ENCODE measurements around the gene PRKCG.

The PRKCG gene

DNA sequence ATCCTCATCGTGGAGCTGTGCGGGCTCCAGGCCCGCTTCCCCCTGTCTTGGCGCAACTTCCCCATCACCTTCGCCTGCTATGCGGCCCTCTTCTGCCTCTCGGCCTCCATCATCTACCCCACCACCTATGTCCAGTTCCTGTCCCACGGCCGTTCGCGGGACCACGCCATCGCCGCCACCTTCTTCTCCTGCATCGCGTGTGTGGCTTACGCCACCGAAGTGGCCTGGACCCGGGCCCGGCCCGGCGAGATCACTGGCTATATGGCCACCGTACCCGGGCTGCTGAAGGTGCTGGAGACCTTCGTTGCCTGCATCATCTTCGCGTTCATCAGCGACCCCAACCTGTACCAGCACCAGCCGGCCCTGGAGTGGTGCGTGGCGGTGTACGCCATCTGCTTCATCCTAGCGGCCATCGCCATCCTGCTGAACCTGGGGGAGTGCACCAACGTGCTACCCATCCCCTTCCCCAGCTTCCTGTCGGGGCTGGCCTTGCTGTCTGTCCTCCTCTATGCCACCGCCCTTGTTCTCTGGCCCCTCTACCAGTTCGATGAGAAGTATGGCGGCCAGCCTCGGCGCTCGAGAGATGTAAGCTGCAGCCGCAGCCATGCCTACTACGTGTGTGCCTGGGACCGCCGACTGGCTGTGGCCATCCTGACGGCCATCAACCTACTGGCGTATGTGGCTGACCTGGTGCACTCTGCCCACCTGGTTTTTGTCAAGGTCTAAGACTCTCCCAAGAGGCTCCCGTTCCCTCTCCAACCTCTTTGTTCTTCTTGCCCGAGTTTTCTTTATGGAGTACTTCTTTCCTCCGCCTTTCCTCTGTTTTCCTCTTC lies 8.0 kb upstream of the PRKCG start:
- DNase-seq = no peak

DNA sequence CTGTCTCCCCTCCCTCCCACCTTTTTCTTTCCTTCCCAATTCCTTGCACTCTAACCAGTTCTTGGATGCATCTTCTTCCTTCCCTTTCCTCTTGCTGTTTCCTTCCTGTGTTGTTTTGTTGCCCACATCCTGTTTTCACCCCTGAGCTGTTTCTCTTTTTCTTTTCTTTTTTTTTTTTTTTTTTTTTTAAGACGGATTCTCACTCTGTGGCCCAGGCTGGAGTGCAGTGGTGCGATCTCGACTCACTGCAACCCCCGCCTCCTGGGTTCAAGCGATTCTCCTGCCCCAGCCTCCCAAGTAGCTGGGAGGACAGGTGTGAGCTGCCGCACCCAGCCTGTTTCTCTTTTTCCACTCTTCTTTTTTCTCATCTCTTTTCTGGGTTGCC lies 7.4 kb upstream of the PRKCG start:
- DNase-seq = no peak

DNA sequence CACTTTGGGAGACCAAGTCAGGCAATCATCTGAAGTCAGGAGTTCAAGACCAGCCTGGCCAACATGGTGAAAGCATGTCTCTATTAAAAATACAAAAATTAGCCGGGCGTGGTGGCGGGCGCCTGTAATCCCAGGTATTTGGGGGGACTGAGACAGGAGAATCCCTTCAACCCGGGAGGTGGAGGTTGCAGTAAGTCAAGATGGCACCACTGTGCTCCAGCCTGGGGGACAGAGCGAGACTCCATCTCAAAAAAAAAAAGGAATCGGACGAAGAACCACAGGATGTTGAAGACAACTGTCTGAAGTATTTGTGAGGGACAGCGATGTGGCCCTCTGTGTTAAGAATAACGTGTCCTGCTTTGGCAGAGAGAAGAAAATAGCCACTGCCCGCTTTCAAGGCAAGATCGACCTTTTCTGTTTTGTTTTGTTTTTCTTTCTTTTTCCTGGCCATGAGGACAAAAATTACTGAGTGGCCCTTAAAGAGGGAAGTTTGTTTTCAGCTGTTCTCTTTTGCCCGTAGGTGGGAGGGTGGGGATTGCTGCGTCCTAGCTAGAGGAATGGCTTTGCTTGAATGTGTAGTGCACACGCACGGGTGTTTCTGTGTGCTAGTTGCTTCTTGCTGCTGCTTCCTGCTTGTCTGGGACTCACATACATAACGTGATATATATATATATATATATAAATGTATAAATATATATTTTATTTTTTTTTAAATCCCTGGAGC lies 6.2 kb upstream of the PRKCG start:
- no peak for DNase-seq

DNA sequence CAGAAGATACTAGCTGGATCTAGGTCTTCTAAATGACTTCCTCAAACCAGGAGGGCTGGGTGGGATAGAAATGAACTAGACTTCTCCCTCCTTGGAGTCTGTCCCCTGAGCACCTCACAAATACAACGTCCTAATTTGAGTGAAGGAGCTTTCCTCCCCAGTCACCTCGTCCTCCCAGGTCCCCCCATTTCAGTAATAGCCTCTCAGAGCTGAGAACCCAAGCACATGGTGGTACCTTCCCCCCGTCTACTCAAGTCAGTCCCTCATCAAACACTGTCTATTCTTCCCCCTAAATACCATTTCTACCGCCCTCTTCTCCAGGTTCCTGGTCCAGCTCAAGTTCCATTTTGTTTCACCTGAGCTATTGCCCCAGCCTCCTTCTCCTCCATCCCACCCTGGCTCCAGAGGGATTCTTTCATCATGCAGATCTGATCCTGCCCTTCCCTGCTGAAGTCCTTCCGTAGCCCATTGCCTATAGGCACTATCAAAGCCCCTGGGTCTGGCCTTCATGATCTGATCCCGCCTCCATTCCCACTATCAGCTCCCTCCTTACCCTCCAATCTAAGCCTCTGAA lies 5.3 kb upstream of the PRKCG start:
- DNase-seq = no peak

DNA sequence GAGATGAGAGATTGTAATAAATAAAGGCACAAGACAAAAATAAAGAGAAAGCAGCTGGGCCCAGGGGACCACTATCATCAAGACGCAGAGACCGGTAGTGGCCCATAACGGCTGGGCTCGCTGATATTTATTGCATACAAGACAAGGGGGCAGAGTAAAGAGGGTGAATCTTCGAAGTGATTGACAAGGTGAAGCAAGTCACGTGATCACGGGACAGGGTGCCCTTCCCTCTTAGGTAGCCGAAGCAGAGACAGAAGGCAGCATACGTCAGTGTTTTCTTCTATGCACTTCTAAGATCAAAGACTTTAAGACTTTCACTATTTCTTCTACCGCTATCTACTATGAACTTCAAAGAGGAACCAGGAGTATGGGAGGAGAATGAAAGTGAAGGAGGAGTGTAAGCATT lies 4.6 kb upstream of the PRKCG start:
- DNase-seq = no peak

DNA sequence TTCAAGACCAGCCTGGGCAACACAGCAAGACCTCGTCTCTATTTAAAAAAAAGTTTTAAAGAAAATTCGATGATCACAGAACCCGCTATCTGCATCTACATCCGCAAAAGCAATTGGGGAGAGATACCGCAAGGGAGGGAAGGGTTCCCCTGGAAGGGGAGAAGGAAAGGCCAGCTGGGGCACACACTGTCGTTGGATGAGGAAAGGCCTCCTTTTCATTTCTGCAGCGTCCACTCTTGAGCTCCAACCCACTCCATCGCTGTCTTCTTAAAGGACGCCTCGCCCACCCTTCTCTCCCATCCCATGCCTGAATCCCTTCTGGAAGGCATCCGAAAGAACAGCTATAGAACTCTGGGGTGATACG lies 3.2 kb upstream of the PRKCG start:
- no peak for DNase-seq

DNA sequence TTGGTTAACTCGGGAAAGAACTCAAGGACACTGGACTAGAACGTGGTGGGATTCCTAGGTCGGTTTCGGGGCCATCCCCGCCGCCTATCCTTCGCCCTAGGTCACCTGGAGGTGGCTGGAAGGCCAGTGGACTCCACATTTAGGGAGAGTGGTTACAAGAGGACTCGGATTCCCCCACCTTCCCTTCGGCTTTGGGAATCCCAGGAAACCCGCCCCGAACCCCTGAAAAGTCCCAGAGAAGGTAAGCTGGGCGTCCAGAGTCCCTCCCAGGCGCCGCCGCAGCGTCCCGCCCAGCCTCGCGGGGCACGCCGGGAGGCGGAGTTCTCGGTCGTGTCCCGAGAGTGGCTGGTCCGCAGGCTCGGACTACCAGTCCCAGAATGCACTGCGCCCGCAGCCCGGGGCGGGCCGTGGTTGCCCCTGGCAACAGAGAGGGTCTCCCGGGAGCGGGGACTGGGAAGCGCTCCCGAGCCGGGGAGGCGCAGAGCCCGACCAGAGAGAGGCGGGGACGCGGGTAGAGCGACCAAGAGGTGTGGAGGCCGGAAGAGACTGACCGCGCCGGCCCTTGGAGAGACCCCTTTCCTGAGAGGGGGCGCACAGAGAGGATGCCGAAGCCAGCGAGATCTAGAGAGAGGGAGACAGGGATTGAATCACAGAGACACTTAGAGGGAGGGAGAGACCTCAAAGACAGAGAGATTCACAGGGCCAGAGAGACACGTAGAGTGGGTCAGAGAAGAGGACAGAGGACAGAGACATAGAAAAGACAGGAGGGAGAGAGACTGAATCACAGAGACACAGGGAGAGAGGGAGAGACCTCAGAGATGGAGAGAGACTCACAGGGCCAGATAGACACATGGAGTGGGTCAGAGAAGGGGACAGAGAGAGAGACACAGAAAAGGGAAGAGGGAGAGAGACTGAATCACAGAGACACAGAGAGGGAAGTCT lies 2.6 kb upstream of the PRKCG start:
- DNase-seq = peak; percentile 73

DNA sequence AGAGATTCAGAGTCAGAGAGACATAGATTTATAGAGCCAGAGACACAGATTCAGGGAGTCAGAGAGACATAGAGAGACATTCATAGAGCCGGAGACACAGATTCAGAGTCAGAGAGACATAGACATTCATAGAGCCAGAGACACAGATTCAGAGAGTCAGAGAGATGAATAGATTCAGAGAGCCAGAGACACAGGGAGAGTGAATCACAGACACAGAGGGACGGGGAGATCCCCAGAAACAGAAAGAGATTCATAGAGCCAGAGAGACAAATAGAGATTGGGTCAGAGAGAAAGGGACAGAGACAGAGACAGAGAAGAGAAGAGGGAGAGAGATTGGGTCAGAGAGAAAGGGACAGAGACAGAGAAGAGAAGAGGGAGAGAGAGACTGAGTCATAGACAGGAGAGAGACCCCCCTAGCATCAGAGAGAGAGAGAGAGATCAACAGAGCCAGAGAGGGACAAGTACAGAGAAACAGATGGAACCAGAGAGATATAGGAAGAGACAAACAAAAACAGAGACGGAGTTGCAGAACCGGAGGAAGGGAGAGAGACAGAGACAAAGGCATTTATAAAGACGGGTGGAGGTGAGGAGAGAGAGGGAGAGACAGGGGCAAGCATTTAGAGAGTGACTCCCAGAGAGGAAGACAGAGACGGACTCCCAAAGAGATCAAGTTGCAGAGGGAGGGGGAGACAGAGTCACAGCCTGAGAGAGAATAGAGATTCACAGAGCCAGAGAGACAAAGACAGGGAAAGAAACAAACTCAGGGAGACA lies 1.1 kb upstream of the PRKCG start:
- no peak for DNase-seq

DNA sequence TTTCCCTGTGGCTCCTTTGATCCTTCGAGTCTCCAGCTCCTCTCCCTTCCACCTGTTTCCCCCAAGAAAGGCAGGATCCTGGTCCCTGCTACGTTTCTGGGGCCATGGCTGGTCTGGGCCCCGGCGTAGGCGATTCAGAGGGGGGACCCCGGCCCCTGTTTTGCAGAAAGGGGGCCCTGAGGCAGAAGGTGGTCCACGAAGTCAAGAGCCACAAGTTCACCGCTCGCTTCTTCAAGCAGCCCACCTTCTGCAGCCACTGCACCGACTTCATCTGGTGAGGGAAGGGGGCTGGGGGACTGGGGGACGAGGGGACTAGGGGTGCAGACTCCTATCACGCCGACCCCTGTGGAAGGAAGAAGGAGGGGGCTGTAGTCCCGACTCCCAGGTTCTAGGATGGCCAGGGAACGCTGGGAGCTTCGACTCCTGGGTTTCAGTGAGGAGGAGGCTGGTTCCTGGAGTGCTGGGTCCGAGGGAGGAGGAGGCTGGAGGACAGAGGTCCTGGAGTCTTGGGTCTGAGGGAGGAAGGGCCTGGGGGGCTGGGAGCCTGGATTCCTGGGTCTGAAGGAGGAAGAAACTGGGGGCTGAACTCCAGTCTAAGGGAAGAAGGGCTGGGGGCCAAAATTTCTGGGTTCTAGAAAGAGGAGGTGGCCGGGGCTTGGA lies 524 bp downstream of the PRKCG start:
- DNase-seq = no peak

DNA sequence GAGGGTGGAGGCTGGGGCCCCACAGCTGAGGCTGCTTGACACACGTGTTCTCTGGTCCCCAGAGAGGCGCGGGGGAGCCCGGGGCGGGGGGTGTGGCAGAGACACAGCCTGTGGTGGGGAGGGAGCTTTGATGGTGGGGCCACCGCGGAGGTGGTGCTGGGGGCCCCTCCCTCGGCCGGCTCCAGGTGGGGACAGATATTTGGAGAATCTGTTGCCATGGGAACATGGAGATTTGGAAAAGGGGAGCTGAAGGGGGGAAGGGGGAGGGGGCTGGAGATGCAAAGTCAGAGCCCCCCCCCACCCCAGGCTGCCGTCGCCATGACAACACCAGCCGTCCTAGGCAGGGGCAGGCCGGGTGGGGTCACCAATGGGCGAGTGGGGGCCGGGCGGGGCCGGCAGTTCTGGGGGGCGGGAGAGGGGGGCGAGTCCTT lies 1.2 kb downstream of the PRKCG start:
- no peak for DNase-seq

DNA sequence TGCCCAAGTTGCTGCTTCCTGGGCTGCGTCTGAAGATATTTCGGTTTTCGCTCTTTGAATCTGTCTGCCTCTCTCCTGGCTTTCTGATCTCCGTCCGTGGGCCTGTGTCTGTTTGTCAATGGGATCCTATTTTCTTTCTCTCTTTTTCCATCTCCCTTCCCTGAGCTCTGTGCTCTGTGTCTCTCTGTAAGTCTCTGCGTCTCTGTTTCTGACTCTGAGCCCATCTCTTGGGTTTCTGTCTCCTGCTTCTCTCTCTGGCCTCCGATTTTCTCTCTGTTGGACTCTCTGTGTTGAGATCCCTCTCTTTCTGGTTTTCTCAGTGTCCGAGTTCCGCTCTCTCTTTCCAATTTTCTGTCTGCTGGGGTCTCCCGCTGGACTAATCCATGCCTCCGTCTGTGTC lies 1.7 kb downstream of the PRKCG start:
- no peak for DNase-seq

DNA sequence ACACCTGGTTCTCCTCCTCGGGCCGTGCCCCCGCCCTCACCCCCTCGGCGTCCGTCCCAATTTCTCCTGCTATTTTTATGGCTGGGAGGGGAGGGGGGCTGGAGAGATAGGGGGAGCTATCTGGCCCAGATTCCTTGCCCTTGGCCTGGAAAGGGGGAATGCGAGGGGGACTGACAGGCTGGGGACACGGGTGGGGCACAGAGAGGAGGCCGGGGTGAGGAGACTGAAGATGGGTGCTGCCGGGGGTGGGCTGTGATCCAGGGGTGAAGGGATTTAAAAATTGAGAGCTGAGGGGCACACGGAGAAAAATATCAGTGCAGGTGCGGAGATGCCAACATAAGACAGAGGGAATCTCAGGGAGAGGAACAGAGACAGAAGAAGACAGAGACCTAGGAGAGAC lies 2.3 kb downstream of the PRKCG start:
- DNase-seq = no peak

DNA sequence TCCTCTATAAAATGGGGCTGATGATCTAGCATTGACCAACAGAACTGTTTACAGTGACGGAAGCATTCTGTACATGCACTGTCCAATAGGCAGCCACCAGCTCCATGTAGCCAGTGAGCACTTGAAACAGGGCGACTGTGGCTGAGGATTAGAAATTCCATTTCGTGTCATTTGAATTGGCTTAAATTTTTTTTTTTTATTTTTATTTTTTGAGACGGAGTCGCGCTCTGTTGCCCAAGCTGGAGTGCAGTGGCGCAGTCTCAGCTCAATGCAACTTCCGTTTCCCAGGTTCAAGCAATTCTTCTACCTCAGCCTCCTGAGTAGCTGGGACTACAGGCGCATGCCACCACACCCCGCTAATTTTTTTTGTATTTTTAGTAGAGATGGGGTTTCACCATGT lies 3.0 kb downstream of the PRKCG start:
- no peak for DNase-seq

DNA sequence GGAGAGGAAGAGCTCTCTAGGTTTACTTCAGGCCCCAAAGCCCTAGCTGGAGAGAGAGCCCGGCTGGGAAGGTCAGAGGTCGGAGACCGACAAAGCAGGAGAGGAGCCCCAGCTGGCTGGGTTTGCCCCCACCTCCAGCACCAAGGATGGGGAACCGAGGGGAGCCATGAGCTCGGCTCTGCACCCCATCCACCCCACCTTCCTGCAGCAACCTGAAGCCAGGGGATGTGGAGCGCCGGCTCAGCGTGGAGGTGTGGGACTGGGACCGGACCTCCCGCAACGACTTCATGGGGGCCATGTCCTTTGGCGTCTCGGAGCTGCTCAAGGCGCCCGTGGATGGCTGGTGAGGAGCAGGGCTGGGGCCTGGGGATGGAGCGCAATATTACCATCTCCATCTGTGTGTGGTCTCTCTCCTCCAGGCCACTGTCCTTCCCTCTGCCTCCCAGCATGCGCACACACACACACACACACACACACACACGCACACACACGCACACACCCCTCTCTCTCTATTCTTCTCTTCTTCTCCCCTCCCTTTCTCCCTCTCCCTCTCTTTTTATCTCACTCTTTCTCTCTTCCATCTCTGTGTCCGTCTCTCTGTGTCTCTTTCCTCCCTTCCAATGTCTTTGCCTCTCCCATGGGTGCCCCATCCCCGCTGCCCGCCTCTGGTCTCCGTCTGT lies 10.4 kb downstream of the PRKCG start:
- DNase-seq = no peak

DNA sequence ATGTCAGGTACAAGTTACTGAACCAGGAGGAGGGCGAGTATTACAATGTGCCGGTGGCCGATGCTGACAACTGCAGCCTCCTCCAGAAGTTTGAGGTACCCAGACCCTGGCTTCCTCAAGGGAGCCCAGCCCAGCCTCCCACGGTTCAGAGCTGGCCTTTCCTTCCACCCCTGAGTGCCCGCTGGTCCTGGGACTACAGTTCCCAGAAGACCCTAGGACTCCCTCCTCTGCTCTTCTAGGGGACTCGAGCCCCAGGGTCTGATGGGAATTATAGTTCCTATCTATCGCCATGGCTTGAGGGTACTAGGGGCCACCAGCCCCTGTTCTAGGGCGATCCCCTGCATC lies 11.0 kb downstream of the PRKCG start:
- DNase-seq = no peak

DNA sequence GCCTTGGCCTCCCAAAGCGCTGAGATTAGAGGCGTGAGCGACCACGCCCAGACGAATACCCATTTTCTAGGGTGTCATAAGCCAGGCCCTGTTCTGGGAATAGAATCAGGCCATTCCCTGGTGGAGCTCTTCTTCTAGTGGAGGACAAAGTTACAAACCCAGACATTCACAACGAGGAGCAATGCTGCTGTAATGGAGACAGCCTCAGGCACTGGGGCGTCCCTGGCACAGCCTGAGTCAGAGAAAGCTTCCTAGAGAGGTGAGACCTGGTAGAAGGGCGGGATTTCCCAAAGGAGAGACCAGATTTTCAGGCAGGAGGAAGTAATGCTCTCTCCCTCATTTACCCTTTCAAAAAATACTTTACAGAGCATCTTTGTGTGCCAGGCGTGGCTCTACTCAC lies 12.7 kb downstream of the PRKCG start:
- DNase-seq = no peak

DNA sequence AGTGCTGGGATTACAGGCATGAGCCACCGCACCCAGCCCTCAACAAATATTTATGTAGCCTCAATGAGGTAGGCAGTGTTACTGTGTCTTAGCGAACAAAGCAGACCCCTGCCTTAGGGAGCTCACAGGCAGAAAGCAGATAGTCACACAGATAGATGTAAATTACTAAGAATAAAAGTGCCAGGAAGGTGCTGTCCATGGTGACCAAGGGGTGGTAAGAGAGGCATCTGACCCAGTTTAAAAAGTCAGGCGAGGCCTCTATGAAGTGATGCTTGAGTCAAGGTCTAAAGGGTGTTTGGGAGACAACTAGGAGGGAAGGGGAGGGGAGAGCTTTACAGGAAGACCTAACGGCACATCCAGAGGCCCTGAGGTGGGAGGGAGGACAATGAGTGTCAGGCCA lies 14.7 kb downstream of the PRKCG start:
- no peak for DNase-seq

DNA sequence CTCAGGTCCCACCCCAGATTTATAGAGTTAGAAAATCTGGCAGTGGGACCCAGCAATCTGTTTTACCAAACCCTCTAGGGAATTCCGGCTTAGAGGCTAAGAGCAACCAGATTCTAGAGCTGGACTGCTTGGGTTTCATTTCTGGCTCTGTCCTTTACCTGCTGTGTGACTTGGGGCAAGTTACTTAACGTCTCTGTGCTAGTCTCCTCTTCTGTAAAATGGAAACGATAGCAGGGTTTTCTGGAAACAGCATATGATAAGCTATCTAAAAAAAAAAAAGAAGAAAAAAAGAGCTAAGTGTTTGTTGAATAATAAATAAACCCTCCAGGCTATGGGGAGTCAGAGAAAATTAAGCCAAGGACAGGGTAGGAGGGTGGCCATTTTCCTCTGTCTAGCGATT lies 15.5 kb downstream of the PRKCG start:
- DNase-seq = no peak

DNA sequence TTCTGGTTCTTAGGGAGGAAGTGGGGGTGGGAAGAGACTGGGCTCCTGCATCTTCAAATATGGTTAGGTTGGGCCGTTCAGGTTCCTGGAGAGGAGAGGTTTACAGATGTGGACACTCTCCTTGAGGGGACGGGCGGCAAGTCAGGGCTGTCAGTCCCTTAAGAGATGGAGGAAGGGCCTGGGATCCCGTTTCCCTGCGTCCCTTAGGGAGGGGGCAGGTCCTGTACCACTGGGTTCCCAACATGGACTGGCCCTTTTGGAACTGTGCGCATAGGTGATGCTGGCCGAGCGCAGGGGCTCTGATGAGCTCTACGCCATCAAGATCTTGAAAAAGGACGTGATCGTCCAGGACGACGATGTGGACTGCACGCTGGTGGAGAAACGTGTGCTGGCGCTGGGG lies 16.2 kb downstream of the PRKCG start:
- DNase-seq = no peak

DNA sequence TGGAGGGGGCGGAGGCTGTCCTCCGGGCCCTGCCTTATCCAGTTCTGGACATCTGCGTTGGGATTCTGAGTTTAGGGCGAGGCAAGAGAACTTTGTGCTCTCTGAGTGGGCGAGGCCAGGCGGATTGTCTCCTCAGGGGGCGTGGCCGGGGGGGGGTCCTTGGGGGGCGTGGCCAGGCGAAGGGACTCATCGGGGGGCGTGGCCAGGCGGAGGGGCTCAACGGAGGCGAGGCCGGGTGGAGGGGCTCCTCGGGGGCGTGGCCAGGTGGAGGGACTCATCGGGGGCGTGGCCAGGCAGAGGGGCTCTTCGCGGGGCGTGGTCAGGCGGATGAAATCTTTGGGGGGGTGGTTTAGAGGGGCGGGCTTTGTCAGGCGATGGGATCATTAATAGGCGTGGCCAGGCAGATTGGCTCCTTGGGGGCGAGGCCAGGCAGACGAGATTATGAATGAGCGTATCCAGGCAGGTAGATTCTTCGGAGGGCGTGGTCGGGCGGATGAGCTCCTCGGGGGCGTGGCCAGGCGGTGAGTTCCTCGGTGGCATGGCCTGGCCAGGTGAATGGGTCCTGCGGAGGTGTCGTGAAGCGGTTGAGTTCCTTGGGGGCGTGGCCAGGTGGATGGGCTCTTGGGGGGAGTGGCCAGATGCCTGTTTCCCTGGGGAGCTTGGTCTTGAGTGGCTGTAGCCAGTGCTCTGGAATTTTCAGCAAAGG lies 16.8 kb downstream of the PRKCG start:
- DNase-seq = no peak
